Ishikawa (cell line): Measurements from ENCODE around the gene TBCD.

Experiments
- MAX ChIP-seq: IDR thresholded peaks from 2 replicates; pipeline ENCODE4 v1.6.1; 2012
- TCF12 ChIP-seq: IDR thresholded peaks from 2 replicates; pipeline ENCODE4 v1.6.1; 2012; ENCODE audit warnings: low read depth

- TF ChIP-seq TCF12 (no peak), MAX (no peak)
These were observed 38.5 kb downstream of the TBCD start for GRCh38 chr17:82790391-82790790.
